HG03521 (cell line): ENCODE data around the gene AGBL1.

ENCODE experiments used
- ATAC-seq: cut with Tn5 transposase; IDR thresholded peaks from one replicate; pipeline ENCODE4 v1.9.1; 2021; ENCODE audit warnings: mild to moderate bottlenecking, moderate library complexity; ENCODE audit not compliant: unreplicated experiment

The AGBL1 gene

DNA sequence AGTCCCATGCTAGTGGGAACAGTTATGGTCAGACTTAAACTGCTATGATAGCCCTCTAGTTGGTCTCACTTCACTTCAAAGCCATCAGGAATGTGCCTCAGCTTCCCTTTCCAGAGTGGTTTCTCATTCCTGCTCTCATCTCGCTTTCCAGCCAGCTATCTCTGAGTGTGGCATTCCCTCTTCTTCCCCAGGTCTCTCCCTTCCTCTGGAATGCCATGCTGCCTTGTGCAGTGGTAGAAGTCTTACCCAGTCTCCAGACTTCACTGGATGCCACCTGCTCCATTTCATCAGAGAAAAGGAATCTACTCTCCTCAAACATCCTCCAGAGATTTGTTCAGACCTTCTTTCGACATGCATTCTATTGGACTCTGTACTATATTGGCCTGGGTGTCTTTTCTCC, 83.0 kb downstream of the AGBL1 start:
- no peak for ATAC-seq

DNA sequence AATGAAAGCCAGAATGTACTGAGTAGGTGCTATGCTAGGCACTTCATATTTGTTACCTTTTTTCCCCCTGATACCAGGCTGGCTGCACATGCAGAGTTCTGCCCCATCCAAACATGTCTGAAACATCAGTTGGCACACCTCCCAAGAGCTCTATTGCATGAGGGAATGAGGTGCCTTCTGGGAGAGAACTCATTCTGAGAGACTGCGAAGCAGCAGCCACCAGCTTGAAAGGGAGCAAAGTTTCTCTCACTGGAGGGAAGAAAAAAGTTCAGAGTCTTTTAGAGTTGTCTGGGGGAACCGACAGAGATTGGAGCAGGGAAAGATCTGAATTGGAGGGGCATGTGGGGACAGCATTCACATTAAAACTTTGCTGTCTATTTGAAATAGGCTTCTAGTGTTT, 84.1 kb downstream of the AGBL1 start:
- ATAC-seq, result no peak

DNA sequence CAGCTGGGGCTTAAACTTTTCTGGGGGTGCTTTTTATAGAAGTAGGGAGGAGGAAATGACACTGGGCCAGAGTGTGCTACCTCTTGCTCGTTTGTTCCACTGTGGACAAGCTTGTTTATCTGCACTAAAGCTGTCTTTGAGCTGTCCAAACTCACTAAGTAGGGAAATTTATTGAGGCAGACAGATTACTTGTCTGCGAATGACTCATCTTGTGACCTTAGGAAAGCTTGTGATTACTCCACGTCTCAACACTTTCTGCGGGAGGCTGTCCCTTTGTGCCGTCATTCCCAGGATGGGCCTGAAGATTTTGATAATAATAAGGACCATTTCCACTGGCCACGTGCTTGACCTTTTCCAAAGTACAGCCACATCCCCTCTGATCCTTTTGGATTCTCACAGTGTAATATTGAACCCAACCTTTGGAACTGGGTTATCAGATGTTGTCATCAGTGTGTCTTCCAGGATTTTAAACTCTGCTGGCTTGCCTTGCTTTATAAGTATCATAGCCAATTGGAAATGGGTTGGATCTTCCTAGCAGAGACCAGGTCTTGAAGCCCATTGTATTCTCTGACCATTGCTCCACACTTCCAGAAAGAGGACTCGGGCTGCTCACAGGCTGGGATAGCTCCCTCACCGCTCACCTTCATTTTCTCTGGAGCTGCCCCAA, 84.7 kb downstream of the AGBL1 start:
- no peak for ATAC-seq

DNA sequence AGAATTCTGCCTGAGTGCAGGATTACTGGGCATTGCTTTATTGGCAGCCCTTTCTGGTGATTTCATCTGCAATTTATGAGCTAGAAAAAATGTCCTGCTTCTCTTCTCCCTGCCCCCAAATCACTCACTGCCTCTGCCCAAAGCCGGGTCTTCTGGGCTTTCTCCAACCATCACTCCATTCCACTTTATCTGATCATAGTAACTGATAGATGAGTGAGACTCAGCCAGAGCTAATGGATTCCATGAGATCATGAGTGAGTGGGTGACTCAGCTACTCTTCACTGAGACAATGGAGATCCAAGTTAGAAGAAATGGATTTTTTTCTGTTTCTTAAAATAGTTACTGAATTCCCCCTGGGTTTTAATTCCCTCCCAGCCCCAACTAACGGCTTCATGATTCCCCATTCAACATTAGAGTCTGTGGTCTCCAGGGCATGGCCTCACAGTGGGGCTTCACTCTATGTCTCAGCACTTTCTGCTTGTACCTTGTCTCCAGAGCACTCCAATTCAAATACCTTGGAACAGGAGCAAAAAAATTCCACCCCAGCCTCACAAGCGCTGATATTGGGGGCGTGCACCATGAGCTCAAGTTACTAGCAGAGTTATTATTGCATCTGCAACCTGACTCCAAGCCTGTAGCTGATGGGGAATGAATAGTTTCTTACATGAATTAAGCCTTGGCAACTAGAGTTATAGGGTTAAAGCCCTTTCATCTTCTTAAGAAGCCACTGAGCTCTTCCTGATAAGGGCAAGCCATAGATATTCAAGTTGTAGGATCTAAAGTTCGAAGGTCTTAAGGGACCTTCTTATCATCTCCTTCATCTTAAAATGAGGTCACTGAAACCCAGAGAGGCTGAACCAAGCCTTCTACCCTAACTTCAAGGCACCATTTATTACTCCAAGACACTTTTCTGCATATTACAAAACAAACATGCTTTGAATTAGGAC, 85.9 kb downstream of the AGBL1 start:
- ATAC-seq, result no peak

DNA sequence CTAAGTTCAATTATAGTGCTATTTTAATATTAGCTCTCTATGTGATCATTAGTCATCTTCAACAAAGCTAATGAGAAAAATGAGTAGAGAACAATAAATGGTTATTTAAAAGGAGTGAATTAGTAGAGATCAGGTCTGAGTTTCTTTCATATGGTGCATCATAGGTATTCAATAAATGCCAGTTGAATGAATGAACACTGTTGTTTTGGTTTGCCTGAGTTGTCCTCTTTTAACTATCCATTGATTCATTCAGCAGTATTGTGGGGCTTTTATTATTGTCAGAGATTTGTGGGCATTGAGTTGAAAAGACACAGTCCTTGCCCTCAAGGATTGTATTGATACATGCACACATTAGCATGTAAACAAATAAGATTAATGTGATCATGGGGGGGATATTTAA, 88.2 kb downstream of the AGBL1 start:
- ATAC-seq, result no peak

DNA sequence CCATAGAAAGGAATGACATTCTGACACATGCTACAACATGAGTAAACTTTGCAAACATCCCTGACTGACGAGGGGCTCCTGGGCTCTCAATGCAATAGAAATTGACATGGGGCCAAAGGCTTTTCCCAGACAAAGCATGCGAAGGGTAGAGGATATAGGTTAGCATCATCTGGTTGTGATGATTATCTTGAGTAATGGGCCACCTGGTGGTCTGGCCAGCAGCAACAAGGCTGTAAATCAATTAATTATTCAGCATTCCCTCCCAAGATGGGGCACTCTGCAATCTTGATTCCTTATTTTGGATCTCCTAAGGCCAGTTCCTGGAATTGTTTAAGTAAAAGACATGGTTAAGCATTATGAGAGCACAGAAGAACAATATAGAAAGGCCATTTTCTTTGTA, 99.2 kb downstream of the AGBL1 start:
- no peak for ATAC-seq

DNA sequence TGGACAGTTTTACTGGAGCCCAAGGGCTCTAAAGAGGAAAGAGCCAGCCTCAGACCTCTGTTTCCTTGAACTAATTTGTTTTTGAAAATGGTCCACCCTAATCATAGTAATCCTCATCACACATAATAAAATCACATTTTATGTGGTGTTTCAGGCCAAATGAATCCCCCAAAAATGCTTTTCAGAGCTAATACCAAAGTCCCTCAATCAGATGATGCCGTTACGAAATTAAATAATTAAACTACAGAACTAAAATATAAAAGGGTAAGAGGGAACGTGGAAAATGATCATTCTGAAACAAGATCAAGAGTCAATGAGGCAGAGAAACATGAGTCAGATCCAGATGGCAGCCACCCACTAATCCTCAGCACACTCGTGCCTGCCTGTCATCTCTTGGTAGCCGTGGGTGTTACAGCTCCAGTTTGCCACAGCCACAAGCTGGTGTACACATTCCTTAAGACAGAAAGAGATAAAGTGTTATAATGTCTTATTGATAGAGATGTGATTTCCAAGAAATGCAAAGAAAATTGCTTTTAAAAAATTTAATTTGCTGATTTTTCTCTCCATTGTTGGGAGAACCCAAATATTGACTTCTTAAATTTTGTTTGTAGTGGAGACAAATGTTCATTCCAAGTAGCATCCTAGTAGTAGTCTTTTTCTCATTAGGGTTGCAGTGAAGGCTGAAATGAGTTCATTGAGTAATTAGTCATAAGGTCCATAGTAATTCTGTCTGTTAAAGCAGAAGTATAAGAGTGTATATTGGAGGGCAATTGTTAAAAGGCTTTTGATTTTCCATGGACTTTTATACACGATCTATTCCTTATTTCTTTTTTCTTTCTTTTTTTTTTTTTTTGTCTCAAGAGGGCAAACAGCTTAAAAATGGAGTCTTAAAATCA, 104.2 kb downstream of the AGBL1 start:
- no peak for ATAC-seq

DNA sequence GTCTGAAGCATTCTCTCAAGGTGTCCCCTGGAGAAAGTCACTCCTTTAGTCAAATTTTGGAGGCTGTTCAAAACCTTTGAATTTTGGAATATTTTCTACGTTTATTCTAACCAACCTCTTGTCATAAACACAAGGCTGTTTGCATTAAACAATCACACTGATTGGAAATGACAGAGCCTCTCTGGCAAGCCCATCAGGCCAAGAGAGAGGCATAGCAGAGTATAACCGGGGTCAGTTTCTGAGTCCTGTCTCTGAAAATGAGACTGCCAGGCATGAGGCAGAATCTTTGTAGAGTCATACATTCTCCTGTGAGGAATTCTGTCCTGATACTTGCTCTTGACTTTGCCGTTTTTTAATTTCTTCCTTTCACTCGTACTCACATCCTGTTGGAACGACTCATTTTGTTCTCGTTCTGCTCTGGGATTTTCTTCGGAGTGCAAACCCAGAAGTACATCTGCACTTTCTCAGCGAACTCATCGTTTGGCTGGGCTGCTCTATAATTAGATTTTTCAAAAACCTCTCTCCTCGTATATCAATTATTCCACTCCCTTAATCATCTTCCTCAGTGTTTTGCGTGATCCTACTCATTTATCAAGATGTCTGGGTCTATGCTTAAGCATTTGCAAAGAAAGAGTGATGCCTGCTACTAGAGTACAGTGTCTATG, 114.2 kb downstream of the AGBL1 start:
- no peak for ATAC-seq

DNA sequence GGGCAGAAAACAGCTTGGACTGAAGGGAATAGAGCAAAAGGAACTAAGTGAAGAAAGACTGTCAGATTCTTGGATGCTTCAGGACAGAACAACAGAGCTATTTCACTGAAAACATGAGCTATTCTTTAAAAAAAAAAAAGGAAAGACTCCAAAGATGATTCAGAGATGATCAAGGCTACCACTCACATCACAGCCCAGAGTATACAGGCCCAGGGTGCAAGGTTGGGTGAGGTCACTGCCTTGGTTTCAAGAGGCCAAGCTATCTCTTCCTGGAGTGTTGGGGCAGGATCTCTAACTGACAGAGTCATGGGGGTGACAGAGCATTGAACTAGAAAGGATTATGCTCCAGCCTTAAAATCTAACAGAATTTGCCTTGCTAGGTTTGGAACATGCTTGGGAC, 118.1 kb downstream of the AGBL1 start:
- ATAC-seq, result no peak

DNA sequence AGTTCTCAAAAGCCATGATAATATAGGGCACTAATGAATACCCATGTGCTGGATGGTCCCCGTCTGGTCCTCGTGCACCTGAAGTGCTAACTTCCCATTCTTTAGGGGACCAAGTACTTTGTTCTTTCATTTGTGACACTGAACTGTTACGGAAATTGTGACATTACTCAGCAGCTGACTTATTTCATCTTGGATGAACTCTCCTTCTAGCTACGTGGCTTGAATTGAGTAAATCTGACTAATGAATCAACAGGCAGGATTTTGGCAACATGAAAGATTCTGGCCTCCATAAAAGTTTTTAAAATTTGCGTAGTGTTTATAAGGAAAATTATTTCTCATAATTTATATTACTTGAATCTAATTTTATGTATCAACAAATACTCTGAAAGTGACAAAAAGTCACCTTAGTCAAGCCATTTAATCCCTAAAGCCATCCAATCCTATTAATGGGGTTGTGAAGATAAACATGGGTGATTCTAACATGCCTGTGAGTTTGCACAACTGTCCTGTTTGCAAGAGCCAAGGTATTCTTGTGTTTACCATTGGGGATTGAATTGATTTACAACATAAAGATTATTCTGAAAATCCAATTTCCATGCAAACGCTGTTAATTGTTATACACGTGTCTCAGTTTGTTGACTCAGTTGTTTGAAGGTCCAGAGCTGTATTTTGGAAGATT, 119.9 kb downstream of the AGBL1 start:
- ATAC-seq, result no peak

DNA sequence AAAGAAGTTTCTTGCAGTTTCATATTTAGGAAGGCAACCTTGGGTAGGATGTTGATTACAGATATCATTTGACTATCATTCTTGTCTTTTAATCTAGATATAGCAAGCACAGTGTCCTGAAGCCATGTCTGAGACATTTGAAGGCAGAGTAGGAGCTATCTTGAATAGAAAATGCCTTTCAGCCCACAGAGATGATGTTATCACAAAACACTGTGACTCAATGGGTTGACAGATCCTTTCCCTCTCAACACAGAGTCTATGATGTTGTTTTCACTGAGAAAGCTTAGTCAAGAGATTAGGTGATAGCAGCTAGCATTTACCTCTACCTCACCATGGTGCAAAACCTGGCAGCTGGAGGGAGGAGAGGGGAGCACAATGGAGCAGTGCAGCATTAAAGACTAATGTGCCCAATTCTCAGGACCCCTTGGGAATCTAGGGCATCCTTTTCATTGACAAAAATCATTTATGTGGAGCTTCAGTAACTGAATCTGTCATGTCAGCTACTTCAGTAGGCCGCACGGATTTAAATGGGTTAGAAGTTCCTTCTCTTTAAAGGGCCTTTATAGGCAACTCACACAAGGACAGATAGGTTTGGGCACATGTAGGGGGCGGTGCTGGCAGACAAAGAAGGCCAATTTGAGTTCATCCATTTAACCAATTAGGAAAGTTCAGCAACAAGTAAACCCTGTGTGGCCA, 121.8 kb downstream of the AGBL1 start:
- ATAC-seq, result no peak

DNA sequence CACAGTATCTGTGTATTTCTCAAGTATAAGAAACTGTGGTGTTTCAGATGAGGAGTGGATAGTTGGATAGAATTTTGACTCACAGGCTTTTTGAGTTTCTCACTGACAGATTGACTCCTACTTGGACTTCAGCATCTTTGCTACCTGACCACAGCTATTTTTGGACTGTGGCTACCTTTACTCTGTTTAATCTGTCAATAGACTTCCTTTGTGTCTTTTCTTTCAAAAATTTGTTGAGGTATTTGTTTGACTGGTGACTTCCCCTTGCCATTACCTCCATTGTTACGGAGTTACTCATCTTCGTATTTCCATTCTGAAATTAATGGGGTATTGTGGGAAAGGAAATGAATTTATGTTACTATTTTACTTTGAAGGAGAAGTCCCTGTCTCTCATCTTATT, 123.8 kb downstream of the AGBL1 start:
- ATAC-seq, result no peak

DNA sequence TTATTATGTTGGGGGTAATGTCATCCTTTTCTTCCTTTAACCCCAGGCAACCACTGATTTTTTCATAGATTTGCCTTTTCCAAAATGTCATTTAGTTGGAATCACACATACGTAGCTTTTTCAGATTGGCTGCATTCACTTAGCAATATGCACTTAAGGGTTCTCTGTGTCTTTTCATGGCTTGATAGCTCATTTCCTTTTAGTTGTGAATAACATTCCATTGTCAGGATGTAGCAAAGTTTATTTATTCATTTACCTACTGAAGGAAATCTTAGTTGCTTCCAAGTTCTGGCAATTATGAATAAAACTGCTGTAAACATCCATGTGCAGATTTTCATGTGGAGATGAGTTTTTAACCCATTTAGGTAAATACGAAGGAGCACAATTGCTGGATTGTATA, 125.4 kb downstream of the AGBL1 start:
- no peak for ATAC-seq

DNA sequence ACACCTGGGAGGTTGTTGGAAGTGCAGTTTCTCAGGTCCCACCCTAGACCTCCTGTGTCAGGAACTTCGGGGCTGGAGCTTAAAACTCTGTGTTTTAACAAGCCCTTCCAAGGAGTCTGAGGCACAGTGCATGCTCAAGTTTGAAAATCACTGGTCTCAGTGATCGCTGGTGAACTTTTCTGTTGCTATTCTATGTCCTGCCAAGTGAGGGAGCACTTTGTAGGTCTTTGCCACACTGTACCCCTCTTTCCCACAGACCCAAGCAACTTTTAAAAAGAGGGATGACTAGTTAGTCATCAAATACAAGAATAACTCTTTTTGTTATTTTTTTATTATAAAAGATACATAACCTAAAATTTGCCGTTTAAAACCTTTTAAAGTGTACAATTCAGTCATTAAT, 133.7 kb downstream of the AGBL1 start:
- no peak for ATAC-seq

DNA sequence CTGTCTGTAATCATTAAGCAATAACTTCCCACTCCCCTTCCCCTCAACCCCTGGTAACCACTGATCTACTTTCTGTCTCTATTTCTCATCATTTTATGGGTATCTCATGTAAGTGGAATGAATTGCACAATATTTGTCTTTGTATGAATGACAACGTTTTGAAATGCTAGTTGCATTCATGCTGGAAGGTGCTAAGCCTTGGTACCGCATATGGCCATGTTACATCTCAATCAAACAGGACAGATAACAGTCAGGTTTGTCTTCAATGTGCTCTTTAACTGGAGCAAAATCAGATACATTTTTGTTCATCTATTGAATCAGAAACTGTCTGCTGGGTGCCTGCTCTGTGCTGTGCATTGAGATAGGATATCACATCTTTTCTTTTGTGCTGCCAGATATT, 134.2 kb downstream of the AGBL1 start:
- ATAC-seq, result no peak

DNA sequence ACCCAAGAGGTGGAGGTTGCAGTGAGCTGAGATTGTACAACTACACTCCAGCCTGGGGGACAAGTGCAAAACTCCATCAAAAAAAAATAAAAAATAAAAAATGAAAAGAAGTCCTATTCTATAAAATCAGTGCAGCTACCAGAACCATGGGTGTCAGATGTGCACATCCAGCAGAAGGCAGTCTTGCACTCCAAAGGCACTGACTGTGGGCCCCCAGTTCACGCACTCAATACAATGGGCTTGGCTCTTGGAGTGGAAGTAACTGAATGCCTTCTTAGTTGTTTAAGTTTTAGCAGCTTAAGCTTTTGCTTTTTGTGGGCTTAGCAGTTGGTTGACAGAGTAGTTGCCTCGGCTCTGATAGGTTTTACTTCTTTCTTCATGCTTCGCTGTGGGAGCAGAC, 141.4 kb downstream of the AGBL1 start:
- no peak for ATAC-seq

DNA sequence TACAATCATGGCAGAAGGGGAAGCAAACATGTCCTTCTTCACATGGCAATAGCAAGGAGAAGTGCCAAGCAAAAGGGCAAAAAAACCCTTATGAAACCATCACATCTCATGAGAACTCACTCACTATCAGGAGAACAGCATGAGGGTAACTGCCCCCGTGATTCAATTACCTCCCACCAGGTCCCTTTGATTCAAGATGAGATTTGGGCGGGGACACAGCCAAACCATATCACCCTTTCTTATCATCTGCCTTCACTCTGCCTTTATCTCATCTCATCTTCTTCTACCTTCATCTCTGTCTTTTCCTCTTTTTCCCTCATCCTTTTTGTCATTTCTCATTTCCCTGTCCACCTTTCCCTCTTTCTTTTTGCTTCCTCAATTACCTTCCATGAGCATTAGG, 149.6 kb downstream of the AGBL1 start:
- ATAC-seq, result no peak

DNA sequence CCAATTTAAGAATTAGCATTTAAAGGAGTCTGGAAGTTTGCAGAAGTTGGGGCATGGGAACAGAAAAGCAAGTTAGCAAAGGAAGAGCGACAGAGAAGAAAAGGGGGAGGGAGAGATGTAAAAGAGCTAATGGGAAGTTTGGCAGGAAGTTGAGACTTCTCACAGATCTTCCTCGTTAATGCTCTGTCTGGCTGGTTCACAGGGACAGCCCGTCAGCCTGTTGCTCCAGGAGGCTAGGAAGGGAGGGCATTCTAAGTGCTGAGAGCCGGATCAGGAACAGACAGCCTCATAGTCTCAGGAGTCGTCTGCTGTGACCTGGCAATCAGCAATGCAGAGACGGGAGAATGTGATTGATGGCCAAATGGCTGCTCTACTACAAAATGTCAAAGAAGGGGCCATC, 150.3 kb downstream of the AGBL1 start:
- no peak for ATAC-seq

DNA sequence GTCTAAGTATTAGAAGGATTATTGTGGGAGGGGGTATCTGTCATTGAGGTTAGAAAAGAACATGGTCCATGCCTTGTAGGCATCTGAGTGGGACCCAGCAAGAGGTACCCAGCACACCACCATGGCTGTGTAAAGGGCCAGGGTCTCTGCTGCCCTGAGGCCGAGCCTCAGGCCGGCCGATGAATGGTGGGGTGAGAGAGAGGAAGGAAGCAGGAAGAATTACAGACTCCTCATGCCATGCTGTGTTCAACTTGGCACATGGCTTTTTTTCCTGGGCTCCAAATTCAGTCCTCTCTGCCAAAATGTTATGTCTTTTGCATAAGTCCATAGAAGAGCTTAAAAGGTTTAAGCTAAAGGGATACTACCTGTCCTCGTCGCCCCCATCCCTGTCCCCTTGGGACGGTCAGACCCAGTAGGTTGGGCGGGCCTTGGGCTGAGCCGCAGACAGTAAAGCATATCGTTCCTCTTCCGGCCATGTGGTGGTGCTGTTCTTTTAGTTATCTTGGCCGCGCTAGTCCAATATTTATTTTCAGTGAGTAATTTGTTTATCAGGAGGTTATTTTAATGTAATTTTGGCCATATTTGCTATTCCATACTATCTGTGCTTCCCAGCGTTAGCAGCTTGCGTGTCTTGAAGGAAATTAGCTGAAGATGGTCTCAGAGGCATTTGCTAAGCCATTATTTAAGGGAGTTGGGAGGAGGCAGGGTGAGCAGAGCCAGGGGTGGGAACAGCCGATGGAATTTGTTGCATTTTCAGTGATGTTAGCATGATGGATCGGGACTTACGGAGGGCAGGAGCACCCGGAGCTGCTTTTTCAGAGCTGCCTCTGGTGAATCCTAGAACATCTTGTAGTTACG, 152.4 kb downstream of the AGBL1 start:
- peak; percentile 86 for ATAC-seq
